ENCODE data around the gene FBXO47. TPM values are rescaled to one million over a fixed set of nuclear protein-coding genes. Genes with fewer than 3 reads are reported as not detected.
"Not testable (repeated sequence)": the region's sequence is repeated elsewhere in the genome, so short reads cannot be mapped to it uniquely, and the experiment has no call there.

The FBXO47 gene
- total RNA-seq, 1 experiment from 2014 or later = not detected

DNA sequence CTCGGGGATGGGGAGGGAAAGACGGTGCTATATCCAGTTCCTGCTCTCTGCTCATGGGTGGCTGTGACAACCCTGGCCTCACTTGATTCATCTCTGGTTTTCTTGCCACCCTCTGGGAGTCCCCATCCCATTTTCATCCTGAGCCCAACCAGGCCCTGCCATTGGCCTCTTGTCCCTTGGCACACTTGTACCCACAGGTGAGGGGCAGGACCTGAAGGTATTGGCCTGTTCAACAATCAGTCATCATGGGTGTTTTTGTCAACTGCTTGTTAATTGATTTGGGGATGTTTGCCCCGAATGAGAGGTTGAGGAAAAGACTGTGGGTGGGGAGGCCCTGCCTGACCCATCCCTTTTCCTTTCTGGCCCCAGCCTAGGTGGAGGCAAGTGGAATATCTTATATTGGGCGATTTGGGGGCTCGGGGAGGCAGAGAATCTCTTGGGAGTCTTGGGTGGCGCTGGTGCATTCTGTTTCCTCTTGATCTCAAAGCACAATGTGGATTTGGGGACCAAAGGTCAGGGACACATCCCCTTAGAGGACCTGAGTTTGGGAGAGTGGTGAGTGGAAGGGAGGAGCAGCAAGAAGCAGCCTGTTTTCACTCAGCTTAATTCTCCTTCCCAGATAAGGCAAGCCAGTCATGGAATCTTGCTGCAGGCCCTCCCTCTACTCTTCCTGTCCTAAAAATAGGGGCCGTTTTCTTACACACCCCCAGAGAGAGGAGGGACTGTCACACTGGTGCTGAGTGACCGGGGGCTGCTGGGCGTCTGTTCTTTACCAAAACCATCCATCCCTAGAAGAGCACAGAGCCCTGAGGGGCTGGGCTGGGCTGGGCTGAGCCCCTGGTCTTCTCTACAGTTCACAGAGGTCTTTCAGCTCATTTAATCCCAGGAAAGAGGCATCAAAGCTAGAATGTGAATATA, 46.6 kb downstream of the FBXO47 start:
- Histone ChIP-seq H3K36me3 (replicated peaks; ENCODE audit: control insufficient read depth, insufficient read depth, low read length) (peaks cover 12% of the 10 kb centered on the region), H3K4me3 (ENCODE audit: insufficient read depth, low read depth, low read length) (no peak overlapping the region), H3K27me3 (ENCODE audit: control insufficient read depth, insufficient read depth, low read length) (no peaks in the 10 kb centered on the region)
- DNase-seq = no peak

DNA sequence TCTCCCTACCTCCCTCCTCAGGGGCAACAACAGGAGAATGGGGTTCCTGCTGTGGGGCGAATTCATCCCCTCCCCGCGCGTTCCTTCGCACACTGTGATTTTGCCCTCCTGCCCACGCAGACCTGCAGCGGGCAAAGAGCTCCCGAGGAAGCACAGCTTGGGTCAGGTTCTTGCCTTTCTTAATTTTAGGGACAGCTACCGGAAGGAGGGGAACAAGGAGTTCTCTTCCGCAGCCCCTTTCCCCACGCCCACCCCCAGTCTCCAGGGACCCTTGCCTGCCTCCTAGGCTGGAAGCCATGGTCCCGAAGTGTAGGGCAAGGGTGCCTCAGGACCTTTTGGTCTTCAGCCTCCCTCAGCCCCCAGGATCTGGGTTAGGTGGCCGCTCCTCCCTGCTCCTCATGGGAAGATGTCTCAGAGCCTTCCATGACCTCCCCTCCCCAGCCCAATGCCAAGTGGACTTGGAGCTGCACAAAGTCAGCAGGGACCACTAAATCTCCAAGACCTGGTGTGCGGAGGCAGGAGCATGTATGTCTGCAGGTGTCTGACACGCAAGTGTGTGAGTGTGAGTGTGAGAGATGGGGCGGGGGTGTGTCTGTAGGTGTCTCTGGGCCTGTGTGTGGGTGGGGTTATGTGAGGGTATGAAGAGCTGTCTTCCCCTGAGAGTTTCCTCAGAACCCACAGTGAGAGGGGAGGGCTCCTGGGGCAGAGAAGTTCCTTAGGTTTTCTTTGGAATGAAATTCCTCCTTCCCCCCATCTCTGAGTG, 47.7 kb downstream of the FBXO47 start:
- Histone ChIP-seq H3K4me3 (ENCODE audit: insufficient read depth, low read depth, low read length) (no peak overlapping the region), H3K27me3 (ENCODE audit: control insufficient read depth, insufficient read depth, low read length) (no peaks in the 10 kb centered on the region), H3K36me3 (replicated peaks; ENCODE audit: control insufficient read depth, insufficient read depth, low read length) (peaks cover 21% of the 10 kb centered on the region)
- no peak for DNase-seq

DNA sequence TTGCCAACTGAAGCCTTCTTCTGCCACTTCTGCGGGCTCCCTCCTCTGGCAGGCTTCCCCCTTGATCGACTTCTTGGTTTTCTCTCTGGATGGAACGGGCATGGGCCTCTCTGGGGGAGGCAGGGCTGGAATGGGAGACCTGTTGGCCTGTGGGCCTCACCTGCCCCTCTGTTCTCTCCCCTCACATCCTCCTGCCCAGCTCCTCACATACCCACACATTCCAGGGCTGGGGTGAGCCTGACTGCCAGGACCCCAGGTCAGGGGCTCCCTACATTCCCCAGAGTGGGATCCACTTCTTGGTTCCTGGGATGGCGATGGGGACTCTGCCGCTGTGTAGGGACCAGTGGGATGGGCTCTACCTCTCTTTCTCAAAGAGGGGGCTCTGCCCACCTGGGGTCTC, 48.3 kb downstream of the FBXO47 start:
- DNase-seq = no peak
- peaks cover 26% of the 10 kb centered on the region for H3K36me3 ChIP-seq (replicated peaks; ENCODE audit: control insufficient read depth, insufficient read depth, low read length)
- no peaks in the 10 kb centered on the region for H3K27me3 ChIP-seq (ENCODE audit: control insufficient read depth, insufficient read depth, low read length)
- no peak overlapping the region for H3K4me3 ChIP-seq (ENCODE audit: insufficient read depth, low read depth, low read length)

DNA sequence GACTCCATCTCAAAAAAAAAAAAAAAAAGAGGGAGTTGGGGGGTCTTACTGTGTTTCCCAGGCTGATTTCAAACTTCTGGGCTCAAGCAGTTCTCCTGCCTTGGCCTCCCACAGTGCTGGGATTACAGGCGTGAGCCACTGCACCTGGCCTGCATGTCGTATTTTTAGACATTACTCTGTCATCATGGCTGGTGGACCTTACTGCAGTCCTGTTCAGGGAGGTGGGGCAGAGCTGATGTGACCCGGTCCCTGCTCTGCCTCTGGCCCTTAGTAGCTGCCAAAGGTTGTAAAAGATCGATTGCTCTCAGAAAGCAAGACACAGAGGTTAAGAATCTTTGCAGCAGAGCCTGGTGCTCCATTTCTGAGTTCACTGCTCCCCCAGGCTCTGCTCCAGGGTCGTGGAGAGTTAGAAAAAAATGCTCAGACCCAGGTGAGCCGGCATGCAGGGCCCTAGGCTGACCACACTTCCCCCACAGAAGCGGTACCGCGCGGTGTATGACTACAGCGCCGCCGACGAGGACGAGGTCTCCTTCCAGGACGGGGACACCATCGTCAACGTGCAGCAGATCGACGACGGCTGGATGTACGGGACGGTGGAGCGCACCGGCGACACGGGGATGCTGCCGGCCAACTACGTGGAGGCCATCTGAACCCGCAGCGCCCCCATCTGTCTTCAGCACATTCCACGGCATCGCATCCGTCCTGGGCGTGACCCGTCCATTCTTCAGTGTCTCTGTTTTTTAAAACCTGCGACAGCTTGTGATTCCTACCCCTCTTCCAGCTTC, 48.9 kb downstream of the FBXO47 start:
- Histone ChIP-seq H3K36me3 (replicated peaks; ENCODE audit: control insufficient read depth, insufficient read depth, low read length) (peaks cover 27% of the 10 kb centered on the region), H3K27me3 (ENCODE audit: control insufficient read depth, insufficient read depth, low read length) (no peaks in the 10 kb centered on the region), H3K4me3 (ENCODE audit: insufficient read depth, low read depth, low read length) (no peak overlapping the region)
- peak; percentile 77 for DNase-seq

DNA sequence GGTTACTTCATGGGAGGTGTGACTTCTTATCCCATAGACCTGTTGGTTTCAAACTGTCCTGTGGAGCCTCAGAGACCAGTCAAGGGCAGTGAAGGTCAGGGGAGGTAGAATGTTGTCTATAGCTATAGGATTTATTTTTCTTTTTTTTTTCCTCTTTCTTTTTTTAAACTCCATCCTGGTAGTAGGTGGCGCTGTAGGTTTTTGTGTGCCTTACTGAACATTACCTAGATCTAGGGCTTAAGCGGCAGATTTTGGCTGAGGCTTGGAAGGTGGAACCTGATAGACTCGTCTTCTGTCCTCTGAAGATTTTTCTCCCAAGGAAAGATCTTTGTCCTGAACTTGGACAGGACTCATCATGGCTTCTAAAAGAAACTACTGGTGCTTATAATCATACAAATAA, 49.9 kb downstream of the FBXO47 start:
- H3K27me3 ChIP-seq (ENCODE audit: control insufficient read depth, insufficient read depth, low read length) = no peaks in the 10 kb centered on the region
- H3K4me3 ChIP-seq (ENCODE audit: insufficient read depth, low read depth, low read length) = no peak overlapping the region
- DNase-seq = peak; percentile 49
- H3K36me3 ChIP-seq (replicated peaks; ENCODE audit: control insufficient read depth, insufficient read depth, low read length) = peaks cover 30% of the 10 kb centered on the region

DNA sequence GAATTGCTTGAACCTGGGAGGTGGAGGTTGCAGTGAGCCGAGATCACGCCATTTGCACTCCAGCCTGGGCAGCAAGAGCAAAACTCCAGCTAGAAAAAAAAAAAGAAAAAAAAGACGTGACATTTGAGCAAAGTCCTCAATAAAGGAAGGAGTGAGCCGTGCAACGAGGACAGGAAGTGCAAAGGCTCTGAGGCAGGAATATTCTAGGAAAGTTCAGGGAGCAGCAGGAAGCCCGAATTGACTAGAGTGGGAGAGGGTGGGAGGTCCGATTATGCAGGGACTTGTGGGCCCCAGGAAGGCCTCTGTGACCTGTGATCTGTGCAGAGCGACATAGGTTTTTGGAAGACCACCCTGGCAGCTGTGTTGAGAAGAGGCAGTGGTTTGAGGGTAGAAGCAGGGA, 50.4 kb downstream of the FBXO47 start:
- no peak for DNase-seq
- no peak overlapping the region for H3K4me3 ChIP-seq (ENCODE audit: insufficient read depth, low read depth, low read length)
- H3K27me3 ChIP-seq (ENCODE audit: control insufficient read depth, insufficient read depth, low read length) = no peaks in the 10 kb centered on the region
- H3K36me3 ChIP-seq (replicated peaks; ENCODE audit: control insufficient read depth, insufficient read depth, low read length) = peaks cover 30% of the 10 kb centered on the region

DNA sequence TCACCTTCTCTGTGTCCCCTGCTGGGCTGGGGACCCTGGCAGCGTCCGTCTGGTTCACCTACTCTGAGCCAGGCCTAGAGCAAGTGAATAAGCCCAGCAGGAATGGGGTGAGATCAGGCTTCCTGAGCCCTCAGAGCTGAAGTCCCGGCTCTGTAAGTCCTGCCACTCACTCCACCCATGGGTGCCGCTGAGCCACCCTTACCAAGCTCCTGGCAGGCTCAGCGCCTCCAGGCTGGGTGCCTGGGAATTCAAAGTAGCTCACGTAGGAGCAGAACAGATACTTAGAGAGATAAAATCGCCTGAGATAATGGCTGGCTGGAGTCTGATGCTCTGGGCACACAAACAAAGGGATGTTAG, 51.6 kb downstream of the FBXO47 start:
- DNase-seq = no peak
- Histone ChIP-seq H3K27me3 (ENCODE audit: control insufficient read depth, insufficient read depth, low read length) (no peaks in the 10 kb centered on the region), H3K36me3 (replicated peaks; ENCODE audit: control insufficient read depth, insufficient read depth, low read length) (peaks cover 32% of the 10 kb centered on the region), H3K4me3 (ENCODE audit: insufficient read depth, low read depth, low read length) (no peak overlapping the region)

DNA sequence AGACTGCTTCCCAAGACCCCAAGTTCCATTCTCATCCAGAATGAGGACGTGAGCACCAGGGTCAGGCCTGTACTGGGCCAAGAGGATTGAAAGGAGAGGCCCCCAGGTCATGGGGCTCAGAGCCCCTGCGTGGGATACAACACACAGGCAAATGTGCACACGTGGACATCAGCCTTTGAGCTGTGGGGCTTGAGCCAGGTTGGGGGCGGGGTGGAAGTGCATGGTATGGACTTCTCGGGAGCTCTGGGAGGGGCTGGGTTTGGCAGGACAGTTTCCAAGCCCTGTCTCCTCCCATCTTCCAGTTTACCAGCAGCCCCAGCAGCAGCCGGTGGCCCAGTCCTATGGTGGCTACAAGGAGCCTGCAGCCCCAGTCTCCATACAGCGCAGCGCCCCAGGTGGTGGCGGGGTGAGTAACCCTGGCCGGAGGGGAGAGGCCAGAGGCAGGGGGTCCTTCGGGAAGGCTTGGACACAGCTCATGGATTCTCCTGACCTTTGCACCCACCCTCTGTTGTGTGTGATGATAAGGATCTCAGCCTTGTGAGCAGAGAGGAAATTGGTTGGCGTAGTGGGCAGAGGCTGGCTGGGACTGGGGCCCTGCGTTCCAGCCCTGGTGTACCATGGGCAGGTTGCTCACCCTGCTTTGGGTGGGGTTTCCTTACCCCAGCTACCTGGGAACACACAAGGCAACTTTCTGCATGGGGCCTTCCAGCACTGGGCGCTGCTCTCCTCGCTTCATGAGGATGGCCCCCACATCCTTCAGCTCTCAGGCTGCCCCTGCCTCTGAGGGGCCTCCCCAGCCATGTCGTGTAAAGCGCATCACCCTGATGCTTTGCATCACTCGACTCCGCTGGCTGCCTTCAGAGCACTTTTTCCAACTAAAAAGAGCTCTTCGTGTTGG, 52.2 kb downstream of the FBXO47 start:
- H3K4me3 ChIP-seq (ENCODE audit: insufficient read depth, low read depth, low read length) = no peak overlapping the region
- peaks cover 32% of the 10 kb centered on the region for H3K36me3 ChIP-seq (replicated peaks; ENCODE audit: control insufficient read depth, insufficient read depth, low read length)
- no peaks in the 10 kb centered on the region for H3K27me3 ChIP-seq (ENCODE audit: control insufficient read depth, insufficient read depth, low read length)
- DNase-seq = peak; percentile 76

DNA sequence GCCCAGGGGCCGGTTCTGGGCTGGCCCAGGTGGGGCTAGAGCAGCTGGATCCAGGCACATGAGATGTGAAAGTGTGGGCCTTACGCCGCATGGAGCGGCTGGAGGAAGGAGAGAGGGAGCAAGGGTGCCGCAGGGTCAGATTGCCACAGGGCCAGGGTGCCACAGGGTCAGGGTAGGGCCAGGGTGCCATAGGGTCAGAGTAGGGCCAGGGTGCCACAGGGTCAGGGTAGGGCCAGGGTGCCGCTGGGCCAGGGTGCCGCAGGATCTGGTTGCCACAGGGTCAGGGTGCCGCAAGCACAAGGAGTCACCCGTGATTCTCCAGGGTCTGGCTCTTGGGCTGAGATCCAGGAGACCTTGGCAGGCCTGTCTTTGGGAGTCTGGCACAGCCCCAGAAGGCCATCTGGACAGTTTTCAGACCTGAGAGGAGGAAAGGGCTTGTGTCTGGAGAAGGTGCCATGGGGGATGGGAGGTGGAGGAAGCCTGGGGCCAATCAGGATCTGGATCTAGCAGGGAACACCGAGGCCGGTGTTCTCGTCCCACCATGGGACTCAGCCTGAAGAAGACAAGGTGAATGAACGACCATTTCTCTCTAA, 54.9 kb downstream of the FBXO47 start:
- peaks cover 23% of the 10 kb centered on the region for H3K36me3 ChIP-seq (replicated peaks; ENCODE audit: control insufficient read depth, insufficient read depth, low read length)
- H3K27me3 ChIP-seq (ENCODE audit: control insufficient read depth, insufficient read depth, low read length) = no peaks in the 10 kb centered on the region
- H3K4me3 ChIP-seq (ENCODE audit: insufficient read depth, low read depth, low read length) = no peak overlapping the region
- peak; percentile 27 for DNase-seq

DNA sequence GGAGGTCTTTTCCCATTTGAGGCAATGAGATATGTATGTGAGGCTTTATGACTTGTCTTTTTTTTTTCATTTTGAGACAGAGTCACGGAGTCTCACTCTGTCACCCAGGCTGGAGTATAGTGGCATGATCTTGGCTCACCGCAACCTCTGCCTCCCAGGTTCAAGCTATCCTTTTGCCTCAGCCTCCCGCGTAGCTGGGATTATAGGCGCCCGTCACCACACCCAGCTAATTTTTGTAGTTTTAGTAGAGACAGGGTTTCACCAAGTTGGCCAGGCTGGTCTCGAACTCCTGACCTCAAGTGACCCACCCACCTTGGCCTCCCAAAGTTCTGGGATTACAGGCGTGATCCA, 55.5 kb downstream of the FBXO47 start:
- not testable (repeated sequence) for H3K4me3 ChIP-seq (ENCODE audit: insufficient read depth, low read depth, low read length); DNase-seq; H3K27me3 ChIP-seq (ENCODE audit: control insufficient read depth, insufficient read depth, low read length)
- peaks cover 23% of the 10 kb centered on the region for H3K36me3 ChIP-seq (replicated peaks; ENCODE audit: control insufficient read depth, insufficient read depth, low read length)

DNA sequence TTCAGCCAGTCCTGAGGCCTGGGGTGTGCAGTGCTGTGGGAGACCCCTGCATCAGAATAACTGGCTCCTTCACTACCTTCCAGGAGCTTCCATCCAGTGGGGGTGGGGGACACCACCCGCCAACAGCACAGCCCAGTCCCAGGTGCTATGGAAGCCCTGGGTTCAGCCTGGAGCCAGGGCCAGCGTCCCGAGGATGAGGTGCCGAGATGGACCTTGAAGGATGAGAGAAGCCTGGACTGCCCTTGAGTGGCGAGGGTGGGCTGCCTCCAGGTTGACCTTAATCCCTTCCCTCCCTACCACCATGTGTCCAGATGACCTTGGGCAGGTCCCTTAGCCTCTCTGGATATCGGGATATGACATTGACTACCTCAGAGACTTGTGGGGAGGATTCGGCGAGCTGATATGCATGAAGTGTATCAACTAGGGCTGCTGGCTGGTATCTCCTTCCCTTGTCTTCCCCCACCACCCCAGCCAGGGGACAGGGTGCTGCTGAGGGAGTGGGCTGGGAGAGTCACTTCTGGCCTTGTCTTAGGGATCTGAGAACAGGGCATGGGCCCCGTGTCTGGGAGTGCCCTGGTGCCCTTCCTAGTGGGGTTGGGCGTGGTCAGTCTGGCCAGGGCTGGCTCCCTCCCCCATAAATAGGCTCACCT, 56.0 kb downstream of the FBXO47 start:
- DNase-seq = peak; percentile 27
- H3K4me3 ChIP-seq (ENCODE audit: insufficient read depth, low read depth, low read length) = no peak overlapping the region
- peaks cover 23% of the 10 kb centered on the region for H3K36me3 ChIP-seq (replicated peaks; ENCODE audit: control insufficient read depth, insufficient read depth, low read length)
- H3K27me3 ChIP-seq (ENCODE audit: control insufficient read depth, insufficient read depth, low read length) = no peaks in the 10 kb centered on the region

DNA sequence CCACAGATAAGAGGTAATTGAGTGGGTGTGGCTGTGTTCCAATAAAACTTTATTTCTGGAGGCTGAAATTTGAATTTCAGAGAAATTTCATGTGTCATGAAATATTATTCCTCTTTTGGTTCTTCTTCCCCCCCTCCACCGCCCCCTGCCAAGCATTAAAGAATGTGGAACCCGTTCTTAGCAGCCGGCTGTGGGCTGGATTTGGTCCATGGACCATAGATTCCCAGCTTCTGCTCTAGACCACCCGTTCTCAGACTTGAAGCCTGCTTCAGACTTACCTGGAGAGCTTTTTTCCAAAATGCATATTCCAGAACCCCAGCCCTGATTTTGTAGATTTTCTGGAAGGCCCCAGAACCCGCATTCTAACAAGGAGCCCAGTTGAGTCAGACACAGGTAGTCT, 56.9 kb downstream of the FBXO47 start:
- no peak overlapping the region for H3K4me3 ChIP-seq (ENCODE audit: insufficient read depth, low read depth, low read length)
- no peaks in the 10 kb centered on the region for H3K27me3 ChIP-seq (ENCODE audit: control insufficient read depth, insufficient read depth, low read length)
- peaks cover 19% of the 10 kb centered on the region for H3K36me3 ChIP-seq (replicated peaks; ENCODE audit: control insufficient read depth, insufficient read depth, low read length)
- no peak for DNase-seq

DNA sequence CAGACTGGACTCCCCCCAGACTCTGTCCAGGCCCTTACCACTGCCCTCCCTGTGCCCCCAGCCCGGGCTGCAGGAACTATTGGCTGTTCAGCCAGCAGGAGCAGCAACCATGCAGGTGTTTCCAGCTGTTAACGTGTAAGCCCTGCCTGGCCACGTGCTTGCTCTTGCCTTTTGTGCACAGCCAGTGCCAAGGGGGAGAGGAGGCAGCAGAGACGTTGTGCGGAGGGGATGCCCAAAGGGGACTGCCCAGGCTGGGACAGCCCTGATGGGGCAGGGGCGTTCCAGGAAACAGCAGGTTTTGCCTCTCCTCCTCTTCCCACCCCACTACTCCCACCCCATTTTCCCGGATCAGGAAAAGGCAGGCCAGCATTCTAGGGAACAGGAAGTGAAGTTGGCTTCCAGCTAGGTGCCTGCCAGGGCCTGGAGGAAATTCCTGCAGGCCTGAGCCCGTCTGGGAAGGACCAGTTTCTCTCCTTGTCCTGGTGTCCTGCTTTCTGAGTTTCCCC, 58.5 kb downstream of the FBXO47 start:
- Histone ChIP-seq H3K36me3 (replicated peaks; ENCODE audit: control insufficient read depth, insufficient read depth, low read length) (peaks cover 7% of the 10 kb centered on the region), H3K27me3 (ENCODE audit: control insufficient read depth, insufficient read depth, low read length) (no peaks in the 10 kb centered on the region), H3K4me3 (ENCODE audit: insufficient read depth, low read depth, low read length) (no peak overlapping the region)
- peak; percentile 66 for DNase-seq

Measured in H7 (cell line).